Prostate gland (tissue), 2 donors: ENCODE results near the gene PLEKHG1. TPM values are rescaled to one million over a fixed set of nuclear protein-coding genes. Genes with fewer than 3 reads are reported as not detected.

Source experiments
- DNase-seq: peaks from one replicate; pipeline ENCODE4 v3.0.0-alpha.2; 2019; ENCODE audit warnings: low spot score
- H3K27ac ChIP-seq, 2 donors: fragments of 200-600 bp; sonication (generic); 2 replicates each; pipeline ENCODE4 v1.5.1; 2017 to 2019
- H3K27me3 ChIP-seq: fragments of 200-600 bp; sonication (generic); replicated peaks from 2 replicates; pipeline ENCODE4 v1.5.1; 2019; ENCODE audit not compliant: insufficient read depth
- H3K36me3 ChIP-seq, 2 donors: fragments of 200-600 bp; sonication (generic); 1 replicate in 1 of 2; 2 replicates in 1 of 2; pipeline versions ENCODE4 v1.5.1 to v1.8.1; 2017 to 2019
- H3K4me1 ChIP-seq: fragments of 200-600 bp; sonication (generic); replicated peaks from 2 replicates; pipeline ENCODE4 v1.5.1; 2019
- H3K4me3 ChIP-seq, 2 donors: fragments of 200-600 bp; sonication (generic); 2 replicates each; pipeline ENCODE4 v1.5.1; 2017 to 2019
- H3K9me3 ChIP-seq: fragments of 200-600 bp; sonication (generic); 2 replicates; pipeline ENCODE4 v1.5.1; 2017
- CTCF ChIP-seq, 4 experiments: fragments of 200-600 bp in 2 of 4; fragments of 450-650 bp in 2 of 4; sonication (generic) in 2 of 4; IDR thresholded peaks; 1 replicate in 3 of 4; 2 replicates in 1 of 4; pipeline ENCODE4 v1.5.1; 2016 to 2019; ENCODE audit warnings: antibody characterized with exemption in 4 of 4, mild to moderate bottlenecking in 2 of 4, moderate library complexity in 2 of 4
- POLR2A ChIP-seq: fragments of 450-650 bp; IDR thresholded peaks from one replicate; pipeline ENCODE4 v1.6.1; 2016; ENCODE audit warnings: antibody characterized with exemption, mild to moderate bottlenecking
- POLR2AphosphoS5 ChIP-seq: sonication (generic); formaldehyde crosslinking; IDR thresholded peaks from one replicate; pipeline ENCODE4 v1.6.1; 2017; ENCODE audit warnings: antibody characterized with exemption
- WGBS: methylation state at CpG from one replicate; pipeline ENCODE4 v1.1.5; 2018; 5-methylcytosine and 5-hydroxymethylcytosine counted together
- intact Hi-C: fragments of 100-400 bp; cut with DNase I; formaldehyde crosslinking; loops from one replicate; pipeline ENCODE4 v1.14.2; 2022
- total RNA-seq, 2 donors: library from RNA; depleted of rRNA; stranded (reverse); fragments of >200 nt; gene quantifications; one replicate each; pipeline ENCODE4 v1.1.0, GENCODE V29; 2016

The PLEKHG1 gene
- 10 to 100 TPM in 1 of 2 donors, 1 to 10 TPM in 1; 4.9 to 65.4 TPM for total RNA-seq

- Histone ChIP-seq H3K9me3 (no peaks in the 10 kb centered on the region), H3K4me3 (peak within 1 kb of the TSS; percentile 50 to 51), H3K36me3 (no peaks in the 10 kb centered on the region), H3K4me1 (no peaks in the 10 kb centered on the region), H3K27me3 (no peaks in the 10 kb centered on the region), H3K27ac (peak within 1 kb of the TSS; percentile 35 to 65)
- DNase-seq: peak; percentile 39
- TF ChIP-seq CTCF (IDR thresholded peaks at IDR 0.05) (peak in 1 of 4 experiments; percentile 9), POLR2A (peak; percentile 36), POLR2AphosphoS5 (no peak)
- intact Hi-C loops: loop anchor here (5.0 kb wide), 2 partner anchors 177 to 213 kb away; no protein-coding TSS in a partner anchor
- WGBS: 25% methylated on average over 31 of the region's 54 CpGs
These were observed at the start of gene PLEKHG1 for GRCh38 chr6:150599199-150600009. Gene PLEKHG1, plus strand, starts transcription at chr6:150599885. Its CDS starts 133,797 bp downstream, at chr6:150733682.

GRCh38 chr6:150550244-150550643 is 49.4 kb upstream of the PLEKHG1 start:
- TF ChIP-seq CTCF (IDR thresholded peaks at IDR 0.05): no peak
- TF ChIP-seq POLR2A: no peak
- no peak for TF ChIP-seq POLR2AphosphoS5
- DNase-seq: no peak
- Histone ChIP-seq H3K27me3 (no peaks in the 10 kb centered on the region), H3K4me1 (no peaks in the 10 kb centered on the region), H3K9me3 (no peaks in the 10 kb centered on the region), H3K27ac (no peak overlapping the region), H3K4me3 (no peak overlapping the region), H3K36me3 (no peaks in the 10 kb centered on the region)
- intact Hi-C loops: no loop called here
- 90% methylated on average over 5 of the region's 5 CpGs for WGBS

- Histone ChIP-seq H3K4me3 (no peak overlapping the region), H3K4me1 (no peaks in the 10 kb centered on the region), H3K27me3 (no peaks in the 10 kb centered on the region), H3K36me3 (no peaks in the 10 kb centered on the region), H3K9me3 (no peaks in the 10 kb centered on the region), H3K27ac (no peak overlapping the region)
- no peak for TF ChIP-seq POLR2A
- TF ChIP-seq CTCF (IDR thresholded peaks at IDR 0.05): no peak
- 65% methylated on average over 5 of the region's 5 CpGs for WGBS
- intact Hi-C loops: no loop called here
- no peak for DNase-seq
These were observed 42.6 kb upstream of the PLEKHG1 start for GRCh38 chr6:150557043-150557599.

- no peak for DNase-seq
- TF ChIP-seq POLR2AphosphoS5 (no peak), CTCF (IDR thresholded peaks at IDR 0.05) (no peak), POLR2A (no peak)
- intact Hi-C loops: no loop called here
- no peak overlapping the region for H3K4me3 ChIP-seq
- H3K9me3 ChIP-seq: no peaks in the 10 kb centered on the region
- 73% methylated on average over 6 of the region's 6 CpGs for WGBS
- no peak overlapping the region for H3K27ac ChIP-seq
- H3K27me3 ChIP-seq: no peaks in the 10 kb centered on the region
- H3K4me1 ChIP-seq: no peaks in the 10 kb centered on the region
- H3K36me3 ChIP-seq: no peaks in the 10 kb centered on the region
These were observed 39.4 kb upstream of the PLEKHG1 start for GRCh38 chr6:150560004-150560883.
